ENCODE measurements around the gene ZNF790.
"Not testable (repeated sequence)": the region's sequence is repeated elsewhere in the genome, so short reads cannot be mapped to it uniquely, and the experiment has no call there.

ZNF790 gene

DNA sequence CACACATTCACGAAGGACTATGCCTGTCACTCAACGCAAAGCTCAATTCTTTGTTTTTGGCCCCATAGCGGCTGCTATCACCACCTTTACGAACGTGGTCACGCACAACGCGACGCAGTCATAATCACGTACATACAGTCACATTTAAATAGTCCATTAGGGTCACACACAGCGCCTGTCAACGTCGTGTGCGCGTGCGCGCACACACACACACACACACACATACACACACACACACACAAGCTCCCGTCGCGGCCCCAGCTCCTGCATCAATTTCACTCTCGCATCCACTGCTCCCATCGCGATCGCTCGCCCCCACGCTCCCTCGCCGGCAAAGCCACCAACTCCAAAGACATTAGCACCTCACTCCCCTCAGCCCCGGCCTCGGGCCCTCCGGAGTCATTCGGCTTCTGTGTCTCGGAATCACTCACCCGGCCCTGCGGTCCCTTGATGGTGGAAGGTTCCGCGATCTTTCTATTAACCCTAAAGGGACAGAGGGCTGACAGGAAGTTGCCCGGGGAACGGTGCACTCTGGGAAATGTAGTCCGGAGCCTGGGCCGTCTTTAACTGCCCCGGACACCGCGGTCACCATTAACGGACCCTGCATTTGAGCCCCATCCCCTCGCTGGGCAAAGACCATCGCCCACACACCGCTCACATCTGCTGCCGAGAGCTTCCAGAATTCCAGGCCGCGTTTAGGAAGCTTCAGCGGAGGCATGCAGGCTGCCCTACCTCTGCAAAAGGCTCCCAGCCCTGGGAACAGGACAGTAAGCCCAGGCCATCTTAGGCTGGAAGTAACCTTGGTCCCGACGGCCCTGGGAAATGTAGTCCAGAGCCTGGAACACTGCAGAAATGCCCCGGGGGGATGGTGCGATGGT lies at the start of gene ZNF790:
Gene ZNF790 (minus strand): TSS at position 482 of the 878 bp plus-strand sequence. CDS start 12,768 bp downstream, outside the sequence.
- DNase-seq, result peak; percentile 92
- in situ Hi-C loops (cut with MboI; ENCODE audit: low pct_unique_long_range_greater_than_20kb, low sequenced_read_pairs), result no loop called here

DNA sequence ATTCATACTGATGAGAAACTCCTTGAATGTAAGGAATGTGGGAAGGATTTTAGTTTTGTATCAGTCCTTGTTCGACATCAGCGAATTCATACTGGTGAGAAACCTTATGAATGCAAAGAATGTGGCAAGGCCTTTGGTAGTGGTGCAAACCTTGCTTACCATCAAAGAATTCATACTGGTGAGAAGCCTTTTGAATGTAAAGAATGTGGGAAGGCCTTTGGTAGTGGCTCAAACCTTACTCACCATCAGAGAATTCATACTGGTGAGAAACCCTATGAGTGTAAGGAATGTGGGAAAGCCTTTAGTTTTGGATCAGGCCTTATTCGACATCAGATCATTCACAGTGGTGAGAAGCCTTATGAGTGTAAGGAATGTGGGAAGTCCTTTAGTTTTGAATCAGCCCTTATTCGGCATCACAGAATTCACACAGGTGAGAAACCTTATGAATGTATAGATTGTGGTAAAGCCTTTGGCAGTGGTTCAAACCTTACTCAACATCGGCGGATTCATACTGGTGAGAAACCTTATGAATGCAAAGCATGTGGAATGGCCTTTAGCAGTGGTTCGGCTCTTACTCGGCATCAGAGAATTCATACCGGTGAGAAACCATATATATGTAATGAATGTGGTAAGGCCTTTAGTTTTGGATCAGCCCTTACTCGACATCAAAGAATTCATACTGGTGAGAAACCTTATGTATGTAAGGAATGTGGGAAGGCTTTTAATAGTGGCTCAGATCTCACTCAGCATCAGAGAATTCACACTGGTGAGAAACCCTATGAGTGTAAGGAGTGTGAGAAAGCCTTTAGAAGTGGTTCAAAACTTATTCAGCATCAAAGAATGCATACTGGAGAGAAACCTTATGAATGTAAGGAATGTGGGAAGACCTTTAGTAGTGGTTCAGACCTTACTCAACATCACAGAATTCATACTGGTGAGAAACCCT lies 39.1 kb upstream of the ZNF790 start:
- in situ Hi-C loops (cut with MboI; ENCODE audit: low pct_unique_long_range_greater_than_20kb, low sequenced_read_pairs), result no loop called here
- peak; percentile 12 for DNase-seq

GRCh38 chr19:36851898-36852297 lies 13.7 kb upstream of the ZNF790 start:
- in situ Hi-C loops (cut with MboI; ENCODE audit: low pct_unique_long_range_greater_than_20kb, low sequenced_read_pairs), result no loop called here
- no peak for DNase-seq

DNA sequence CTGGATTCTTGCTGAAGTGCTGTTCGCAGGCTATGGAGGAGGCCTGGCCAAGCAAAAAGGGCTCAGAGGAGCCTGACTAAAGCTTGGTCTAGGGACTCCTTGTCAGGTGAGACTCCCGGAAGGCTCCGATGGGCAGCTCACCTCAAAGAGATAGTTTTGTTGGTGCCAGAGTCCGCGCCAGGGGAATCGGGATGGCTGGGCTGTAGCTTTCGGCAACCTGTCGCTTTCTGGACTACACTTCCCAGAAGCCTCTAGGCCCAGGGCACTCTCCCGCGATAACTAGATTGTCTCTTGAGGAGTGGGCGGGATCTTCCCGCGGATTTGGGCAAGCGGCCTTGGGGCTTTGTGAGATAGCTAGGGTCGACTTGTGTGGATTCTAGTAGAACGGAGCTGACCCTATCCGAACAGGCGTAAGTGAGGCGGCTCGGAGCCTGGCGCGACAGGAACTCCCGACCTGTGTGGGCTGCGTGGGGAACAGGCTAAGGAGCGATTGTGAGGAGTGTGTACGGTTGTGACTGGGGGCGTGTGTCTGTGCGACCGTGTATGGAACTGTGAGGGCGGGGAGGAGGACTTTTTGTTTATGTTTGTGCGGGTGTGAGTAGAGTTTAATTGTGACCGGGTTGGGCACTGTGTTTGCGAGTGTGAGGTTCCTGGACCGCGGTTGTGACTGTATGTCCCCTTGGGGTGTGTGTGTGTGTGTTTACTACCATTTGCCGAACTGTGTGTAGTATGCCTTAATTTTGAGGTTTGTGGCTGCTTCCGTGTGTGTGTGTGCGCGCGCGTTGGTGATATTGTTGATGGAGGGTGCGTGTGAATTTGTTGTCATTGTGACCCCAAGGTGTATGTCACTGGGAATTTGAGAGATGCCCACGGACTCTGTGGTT lies 12.6 kb upstream of the ZNF790 start, which contains the start of gene ZNF345:
Gene ZNF345 (plus strand): TSS at position 318 of the 884 bp plus-strand sequence. CDS start 25,955 bp downstream, outside the sequence.
- in situ Hi-C loops (cut with MboI; ENCODE audit: low pct_unique_long_range_greater_than_20kb, low sequenced_read_pairs), result no loop called here
- DNase-seq, result peak; percentile 94

- in situ Hi-C loops (cut with MboI; ENCODE audit: low pct_unique_long_range_greater_than_20kb, low sequenced_read_pairs), result no loop called here
- DNase-seq, result peak; percentile 92
These were observed 11.7 kb upstream of the ZNF790 start for GRCh38 chr19:36849701-36850558.

DNA sequence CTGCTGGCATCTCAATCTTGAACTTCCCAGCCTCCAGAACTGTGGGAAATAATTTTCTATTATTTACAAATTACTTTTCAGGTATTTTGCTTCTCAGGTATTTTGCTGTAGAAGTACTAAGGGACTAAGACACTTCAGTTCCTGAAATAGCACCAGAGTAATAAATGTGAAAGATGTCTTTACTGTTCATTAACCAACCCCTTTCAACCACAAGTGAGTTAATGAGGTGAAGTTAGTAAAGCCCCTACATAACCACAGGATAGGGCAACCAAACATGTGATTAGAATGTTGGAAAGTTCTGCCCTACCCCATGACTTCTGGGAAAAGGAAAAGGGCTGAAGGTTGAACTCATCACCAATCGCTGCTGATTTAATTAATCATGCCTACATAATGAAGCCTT lies 9.8 kb upstream of the ZNF790 start:
- in situ Hi-C loops (cut with MboI; ENCODE audit: low pct_unique_long_range_greater_than_20kb, low sequenced_read_pairs), result no loop called here
- no peak for DNase-seq

DNA sequence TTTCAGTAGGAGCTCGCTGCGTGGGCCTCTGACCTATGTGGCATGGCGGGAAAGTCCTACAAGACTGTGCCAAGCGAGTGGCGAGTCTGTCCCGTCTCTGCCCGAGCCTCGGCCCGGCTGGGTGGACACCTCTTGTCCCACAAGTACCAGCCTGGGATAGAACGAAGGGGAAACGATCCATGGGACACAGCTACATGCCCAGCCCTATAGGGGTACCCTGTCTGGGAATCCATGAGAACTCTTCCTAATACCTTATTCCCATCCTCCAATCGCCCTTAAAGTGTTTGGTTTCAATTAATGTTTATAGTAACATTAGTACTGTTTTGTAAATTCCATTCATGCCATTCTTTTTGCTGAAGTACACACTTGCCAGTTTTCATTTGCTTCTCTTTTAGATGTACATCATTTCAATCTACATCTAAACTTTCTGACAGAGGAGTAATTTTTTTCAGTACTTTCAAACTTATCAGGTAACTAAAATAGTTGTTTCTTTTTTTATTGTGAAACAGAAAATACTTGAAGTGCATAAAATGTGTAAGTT lies 667 bp upstream of the ZNF790 start:
- in situ Hi-C loops (cut with MboI; ENCODE audit: low pct_unique_long_range_greater_than_20kb, low sequenced_read_pairs), result no loop called here
- DNase-seq, result no peak

- DNase-seq, result no peak
- in situ Hi-C loops (cut with MboI; ENCODE audit: low pct_unique_long_range_greater_than_20kb, low sequenced_read_pairs), result no loop called here
These were observed 846 bp downstream of the ZNF790 start for GRCh38 chr19:36837176-36837905.

GRCh38 chr19:36833430-36833829 lies 4.8 kb downstream of the ZNF790 start:
- DNase-seq, result no peak
- in situ Hi-C loops (cut with MboI; ENCODE audit: low pct_unique_long_range_greater_than_20kb, low sequenced_read_pairs), result no loop called here

- in situ Hi-C loops (cut with MboI; ENCODE audit: low pct_unique_long_range_greater_than_20kb, low sequenced_read_pairs), result no loop called here
These were observed 16.4 kb downstream of the ZNF790 start for GRCh38 chr19:36821758-36822157.

DNA sequence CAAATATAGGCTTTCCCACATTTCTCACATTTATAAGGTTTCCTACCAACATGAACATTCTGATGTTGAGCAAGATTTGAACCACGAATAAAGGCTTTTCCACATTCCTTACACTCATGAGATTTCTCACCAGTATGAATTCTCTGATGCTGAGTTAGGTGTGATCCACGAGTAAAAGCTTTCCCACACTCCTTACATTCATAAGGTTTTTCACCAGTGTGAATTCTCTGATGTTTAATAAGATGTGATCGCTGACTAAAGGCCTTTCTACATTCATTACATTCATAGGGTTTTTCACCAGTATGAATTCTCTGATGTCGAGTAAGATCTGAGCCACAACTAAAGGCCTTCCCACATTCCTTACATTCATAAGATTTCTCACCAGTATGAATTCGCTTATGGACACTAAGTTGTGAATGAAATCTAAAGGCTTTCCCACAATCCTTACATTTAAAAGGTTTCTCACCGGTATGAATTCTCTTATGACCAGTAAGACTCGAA lies 19.0 kb downstream of the ZNF790 start:
- no peak for DNase-seq
- in situ Hi-C loops (cut with MboI; ENCODE audit: low pct_unique_long_range_greater_than_20kb, low sequenced_read_pairs), result no loop called here

More at GRCh38 chr19:36821758-36822157, 16.4 kb downstream of the ZNF790 start:
- no peak for DNase-seq

- no peak for DNase-seq
- in situ Hi-C loops (cut with MboI; ENCODE audit: low pct_unique_long_range_greater_than_20kb, low sequenced_read_pairs), result no loop called here
These were observed 31.2 kb downstream of the ZNF790 start for GRCh38 chr19:36807029-36807428.

DNA sequence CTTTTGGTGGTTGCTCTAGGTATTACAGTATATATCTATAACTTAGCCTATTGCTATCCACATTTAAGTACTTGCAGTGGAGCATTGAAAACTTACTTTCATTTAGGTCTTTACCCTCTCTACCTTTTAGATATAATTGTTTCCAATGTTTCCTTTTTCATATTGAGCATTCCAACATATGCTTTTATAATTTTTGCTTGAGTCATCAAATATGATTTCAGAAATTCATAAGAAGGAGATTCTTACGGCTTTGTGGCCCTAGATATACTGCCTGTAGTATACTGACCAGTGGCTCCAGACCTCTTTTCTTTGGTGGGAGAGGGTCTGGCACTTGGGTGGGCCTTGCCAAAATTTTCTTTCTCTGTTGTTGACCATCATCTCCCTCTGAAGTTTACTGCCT lies 32.8 kb downstream of the ZNF790 start:
- in situ Hi-C loops (cut with MboI; ENCODE audit: low pct_unique_long_range_greater_than_20kb, low sequenced_read_pairs), result no loop called here
- DNase-seq, result no peak

GRCh38 chr19:36797786-36798108 lies 40.4 kb downstream of the ZNF790 start:
- DNase-seq, result no peak
- in situ Hi-C loops (cut with MboI; ENCODE audit: low pct_unique_long_range_greater_than_20kb, low sequenced_read_pairs), result no loop called here

DNA sequence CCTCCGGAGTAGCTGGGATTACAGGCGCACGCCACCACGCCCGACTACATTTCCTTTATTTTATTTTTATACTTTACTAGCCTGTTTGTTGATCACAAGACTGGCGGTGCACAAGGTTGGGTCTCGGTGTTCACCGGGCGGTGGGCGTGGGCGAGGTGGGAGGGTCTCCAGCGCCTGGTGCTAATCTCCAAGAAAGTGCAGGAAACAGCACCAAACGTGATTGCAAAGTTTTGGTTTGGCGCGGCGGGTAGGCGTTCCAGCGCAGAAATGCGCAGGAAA lies 41.5 kb downstream of the ZNF790 start:
- in situ Hi-C loops (cut with MboI; ENCODE audit: low pct_unique_long_range_greater_than_20kb, low sequenced_read_pairs), result no loop called here

DNA sequence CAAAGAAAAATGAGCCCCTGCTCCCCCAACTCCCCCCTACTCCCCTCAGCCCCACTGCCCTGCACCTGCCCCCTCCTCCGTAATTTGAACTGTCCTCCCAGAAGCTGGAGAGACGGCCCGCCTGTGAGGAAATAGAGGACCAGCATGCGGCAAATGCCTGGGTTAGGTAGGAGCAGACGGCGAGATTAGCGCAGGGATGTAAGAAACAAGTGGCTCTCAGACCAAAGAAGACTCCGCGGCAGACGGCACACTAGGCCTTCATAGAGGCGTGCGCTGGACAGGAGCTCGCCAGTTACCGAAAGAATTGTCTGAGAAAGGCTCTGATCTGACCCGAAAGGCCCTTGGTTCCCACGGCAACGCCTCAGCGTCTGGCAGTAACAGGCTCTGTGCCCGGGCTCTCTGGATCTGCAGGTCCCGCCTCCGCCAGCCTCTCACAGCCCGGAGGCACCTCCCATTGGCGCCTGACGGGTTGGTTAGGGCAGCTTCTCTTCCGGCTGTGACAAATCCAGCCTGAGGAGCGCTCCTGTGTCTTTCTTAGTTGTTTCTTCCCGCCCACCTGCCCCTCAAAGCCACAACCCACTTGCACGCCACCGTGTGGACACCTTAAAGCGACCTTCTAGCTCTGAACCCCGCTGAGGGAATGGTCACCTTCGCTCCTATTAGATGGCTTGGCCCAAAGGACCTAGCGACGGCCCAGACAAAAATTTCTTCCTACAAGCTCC lies 46.6 kb downstream of the ZNF790 start:
- in situ Hi-C loops (cut with MboI; ENCODE audit: low pct_unique_long_range_greater_than_20kb, low sequenced_read_pairs); DNase-seq: not testable (repeated sequence)

More for the DNA sequence above, 41.5 kb downstream of the ZNF790 start:
- no peak for DNase-seq

GRCh38 chr19:36775768-36776167 lies 62.4 kb downstream of the ZNF790 start:
- in situ Hi-C loops (cut with MboI; ENCODE audit: low pct_unique_long_range_greater_than_20kb, low sequenced_read_pairs), result no loop called here
- DNase-seq, result no peak

Measured in KBM-7 (cell line).